Smooth muscle cell (in vitro differentiated cells): ENCODE results near the gene PCDH15. TPM values are rescaled to one million over a fixed set of nuclear protein-coding genes. Genes with fewer than 3 reads are reported as not detected.

Experiments
- DNase-seq: peaks from one replicate; lab custom pipeline; 2025; ENCODE audit not compliant: unreplicated experiment; lab: John Stamatoyannopoulos, UW
- H2AFZ ChIP-seq: fragments of 200-600 bp; sonication (generic); 2 replicates; pipeline ENCODE4 v1.6.0; 2016; ENCODE audit warnings: antibody characterized with exemption, low read depth, mild to moderate bottlenecking
- H3F3A ChIP-seq: fragments of 200-600 bp; sonication (generic); 2 replicates; pipeline ENCODE4 v1.6.0; 2017; ENCODE audit warnings: antibody characterized with exemption, low read depth
- H3K27ac ChIP-seq: fragments of 200-600 bp; sonication (generic); 2 replicates; pipeline ENCODE4 v1.5.1; 2016; ENCODE audit warnings: low read depth, mild to moderate bottlenecking
- H3K27me3 ChIP-seq: fragments of 200-600 bp; sonication (generic); 2 replicates; pipeline ENCODE4 v1.6.1; 2016; ENCODE audit warnings: low read depth, mild to moderate bottlenecking
- H3K36me3 ChIP-seq: fragments of 200-600 bp; sonication (generic); 2 replicates; pipeline ENCODE4 v1.5.1; 2016; ENCODE audit warnings: low read depth
- H3K4me1 ChIP-seq: fragments of 200-600 bp; sonication (generic); 2 replicates; pipeline ENCODE4 v1.5.1; 2016; ENCODE audit warnings: low read depth
- H3K4me2 ChIP-seq: fragments of 200-600 bp; sonication (generic); 2 replicates; pipeline ENCODE4 v1.6.0; 2016; ENCODE audit warnings: mild to moderate bottlenecking
- H3K4me3 ChIP-seq: fragments of 200-600 bp; sonication (generic); 2 replicates; pipeline ENCODE4 v1.5.1; 2016; ENCODE audit warnings: mild to moderate bottlenecking
- H3K79me2 ChIP-seq: fragments of 200-600 bp; sonication (generic); 2 replicates; pipeline ENCODE4 v1.6.0; 2016; ENCODE audit warnings: low read depth, mild to moderate bottlenecking
- H3K9ac ChIP-seq: fragments of 200-600 bp; sonication (generic); 2 replicates; pipeline ENCODE4 v1.6.0; 2016; ENCODE audit warnings: low read depth
- H3K9me3 ChIP-seq: fragments of 200-600 bp; sonication (generic); replicated peaks from 2 replicates; pipeline ENCODE4 v1.5.1; 2016; ENCODE audit warnings: low read depth
- H4K20me1 ChIP-seq: fragments of 200-600 bp; sonication (generic); 2 replicates; pipeline ENCODE4 v1.6.0; 2016; ENCODE audit warnings: low read depth
- WGBS: methylation state at CpG from one replicate; pipeline ENCODE4 v1.1.7; 2016; ENCODE audit warnings: low lambda C conversion rate; 5-methylcytosine and 5-hydroxymethylcytosine counted together
- polyA plus RNA-seq: library from polyadenylated mRNA; unstranded; fragments of >200 nt; fragmentation: Nextera tagmentation; extraction: Ambion mirVana; gene quantifications from 2 replicates; pipeline ENCODE4 v1.2.1, GENCODE V29; 2016
- total RNA-seq: library from RNA; depleted of rRNA; stranded (reverse); fragments of >200 nt; gene quantifications from 2 replicates; pipeline ENCODE4 v1.2.3, GENCODE V29; 2014
- TF ChIP-seq, protein P1 (sequence below): fragments of 200-600 bp; sonication (generic); IDR thresholded peaks from 2 replicates; pipeline ENCODE4 v1.5.1; 2017; ENCODE audit warnings: borderline replicate concordance, mild to moderate bottlenecking, antibody characterized with exemption; ENCODE audit not compliant: insufficient read depth, poor library complexity, severe bottlenecking

PCDH15 gene
- total and polyA plus RNA-seq, 2 experiments from 2014 or later = not detected

GRCh38 chr10:53843736-53844362 is 957.2 kb downstream of the PCDH15 start:
- Histone ChIP-seq H3K27me3 (no peaks in the 10 kb centered on the region), H3F3A (no peaks in the 10 kb centered on the region), H2AFZ (peak overlapping the region; percentile 42), H3K4me2 (peak overlapping the region; percentile 18), H3K9me3 (no peaks in the 10 kb centered on the region), H3K4me1 (no peaks in the 10 kb centered on the region), H4K20me1 (no peaks in the 10 kb centered on the region), H3K9ac (no peak overlapping the region), H3K4me3 (no peak overlapping the region), H3K79me2 (no peaks in the 10 kb centered on the region), H3K27ac (peak overlapping the region; percentile 8), H3K36me3 (no peaks in the 10 kb centered on the region)
- no peak for DNase-seq
- TF ChIP-seq, protein P1, sequence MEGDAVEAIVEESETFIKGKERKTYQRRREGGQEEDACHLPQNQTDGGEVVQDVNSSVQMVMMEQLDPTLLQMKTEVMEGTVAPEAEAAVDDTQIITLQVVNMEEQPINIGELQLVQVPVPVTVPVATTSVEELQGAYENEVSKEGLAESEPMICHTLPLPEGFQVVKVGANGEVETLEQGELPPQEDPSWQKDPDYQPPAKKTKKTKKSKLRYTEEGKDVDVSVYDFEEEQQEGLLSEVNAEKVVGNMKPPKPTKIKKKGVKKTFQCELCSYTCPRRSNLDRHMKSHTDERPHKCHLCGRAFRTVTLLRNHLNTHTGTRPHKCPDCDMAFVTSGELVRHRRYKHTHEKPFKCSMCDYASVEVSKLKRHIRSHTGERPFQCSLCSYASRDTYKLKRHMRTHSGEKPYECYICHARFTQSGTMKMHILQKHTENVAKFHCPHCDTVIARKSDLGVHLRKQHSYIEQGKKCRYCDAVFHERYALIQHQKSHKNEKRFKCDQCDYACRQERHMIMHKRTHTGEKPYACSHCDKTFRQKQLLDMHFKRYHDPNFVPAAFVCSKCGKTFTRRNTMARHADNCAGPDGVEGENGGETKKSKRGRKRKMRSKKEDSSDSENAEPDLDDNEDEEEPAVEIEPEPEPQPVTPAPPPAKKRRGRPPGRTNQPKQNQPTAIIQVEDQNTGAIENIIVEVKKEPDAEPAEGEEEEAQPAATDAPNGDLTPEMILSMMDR = no peak
- 16% methylated on average over 1 of the region's 1 CpG for WGBS

- Histone ChIP-seq H3F3A (no peaks in the 10 kb centered on the region), H3K36me3 (no peaks in the 10 kb centered on the region), H3K9me3 (no peaks in the 10 kb centered on the region), H3K4me2 (peak overlapping the region; percentile 51), H2AFZ (peak overlapping the region; percentile 66), H3K4me1 (no peaks in the 10 kb centered on the region), H3K79me2 (no peaks in the 10 kb centered on the region), H3K9ac (no peak overlapping the region), H3K4me3 (no peak overlapping the region), H3K27me3 (no peaks in the 10 kb centered on the region), H4K20me1 (no peaks in the 10 kb centered on the region), H3K27ac (no peak overlapping the region)
- WGBS = 41% methylated on average over 9 of the region's 9 CpGs
- TF ChIP-seq, protein P1 = no peak
- no peak for DNase-seq
Observed at GRCh38 chr10:53841483-53842145, 959.4 kb downstream of the PCDH15 start.

GRCh38 chr10:53840653-53841052 is 960.4 kb downstream of the PCDH15 start:
- no peaks in the 10 kb centered on the region for H4K20me1 ChIP-seq
- 53% methylated on average over 4 of the region's 4 CpGs for WGBS
- no peaks in the 10 kb centered on the region for H3K9me3 ChIP-seq
- H3F3A ChIP-seq = no peaks in the 10 kb centered on the region
- no peak overlapping the region for H3K4me3 ChIP-seq
- no peak overlapping the region for H3K9ac ChIP-seq
- no peak overlapping the region for H2AFZ ChIP-seq
- no peak for DNase-seq
- H3K4me2 ChIP-seq = no peak overlapping the region
- no peak overlapping the region for H3K27ac ChIP-seq
- H3K36me3 ChIP-seq = no peaks in the 10 kb centered on the region
- no peaks in the 10 kb centered on the region for H3K27me3 ChIP-seq
- H3K79me2 ChIP-seq = no peaks in the 10 kb centered on the region
- TF ChIP-seq, protein P1 = no peak
- H3K4me1 ChIP-seq = no peaks in the 10 kb centered on the region
